ENCODE data around the gene CBFA2T2. TPM values are rescaled to one million over a fixed set of nuclear protein-coding genes. Genes with fewer than 3 reads are reported as not detected.
"Not testable (repeated sequence)": the region's sequence is repeated elsewhere in the genome, so short reads cannot be mapped to it uniquely, and the experiment has no call there.

CBFA2T2 gene
- total RNA-seq, 4 donors from 2014 or later: 16.7 to 22.5 (median 19.1) TPM

DNA sequence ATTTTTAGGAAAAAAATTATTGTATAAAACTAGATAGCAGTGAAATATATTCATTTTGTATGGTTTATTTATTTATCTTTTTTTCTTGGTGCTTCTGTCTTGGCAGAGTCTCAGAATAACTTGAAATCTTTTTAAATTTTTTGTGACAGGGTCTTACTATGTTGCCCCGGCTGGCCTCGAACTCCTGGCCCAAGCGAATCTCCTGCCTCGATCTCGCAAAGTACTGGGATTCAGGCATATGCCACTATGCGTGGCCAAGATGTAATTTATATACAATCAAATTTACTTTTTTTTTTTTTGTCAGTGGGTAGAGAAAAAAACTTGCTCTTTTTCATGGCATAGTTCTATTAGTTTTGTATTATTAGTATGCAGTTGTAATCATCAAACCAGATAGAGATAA lies 13.7 kb downstream of the CBFA2T2 start:
- no peak for DNase-seq (ENCODE audit: low spot score in 2 of 2)
- WGBS, 2 donors: 97 to 99% methylated on average over 6 of the region's 6 CpGs
- Histone ChIP-seq H3K4me1 (peaks cover 0 to 12% (median 2%) of the 10 kb centered on the region in 4 donors), H3K27ac (no peak overlapping the region), H3K9me3 (no peaks in the 10 kb centered on the region), H3K4me3 (no peak overlapping the region), H3K27me3 (no peaks in the 10 kb centered on the region), H3K36me3 (no peaks in the 10 kb centered on the region)
- TF ChIP-seq CTCF (IDR thresholded peaks at IDR 0.05) (no peak), EP300 (IDR thresholded peaks at IDR 0.05) (no peak), POLR2A (IDR thresholded peaks at IDR 0.05) (no peak)

DNA sequence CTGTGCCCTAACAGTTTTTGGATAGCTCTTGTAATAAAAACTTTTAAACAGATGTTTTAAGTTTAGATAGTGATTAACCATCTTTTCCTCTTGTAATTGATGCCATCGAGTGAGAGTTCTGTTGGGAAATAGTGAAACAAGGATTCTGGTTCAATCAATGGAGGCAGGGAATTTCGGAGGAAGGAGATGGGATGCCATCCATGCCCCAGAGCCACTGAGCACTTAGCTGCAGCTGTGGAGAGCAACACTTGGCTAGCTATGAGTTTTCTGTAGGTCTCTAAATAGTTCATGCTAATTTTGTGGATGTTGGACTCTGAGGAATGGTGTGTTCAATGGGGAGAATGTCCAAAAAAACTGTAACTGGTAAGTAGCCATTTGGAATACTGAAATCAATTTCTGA lies 16.7 kb downstream of the CBFA2T2 start:
- Histone ChIP-seq H3K4me1 (peaks cover 0 to 5% (median 2%) of the 10 kb centered on the region in 4 donors), H3K4me3 (no peak overlapping the region), H3K9me3 (no peaks in the 10 kb centered on the region), H3K27ac (no peak overlapping the region), H3K36me3 (no peaks in the 10 kb centered on the region), H3K27me3 (no peaks in the 10 kb centered on the region)
- TF ChIP-seq POLR2A (IDR thresholded peaks at IDR 0.05) (no peak), CTCF (IDR thresholded peaks at IDR 0.05) (no peak), EP300 (IDR thresholded peaks at IDR 0.05) (no peak)
- WGBS, 2 donors: 67 to 72% methylated on average over 2 of the region's 2 CpGs
- no peak for DNase-seq (ENCODE audit: low spot score in 2 of 2)

DNA sequence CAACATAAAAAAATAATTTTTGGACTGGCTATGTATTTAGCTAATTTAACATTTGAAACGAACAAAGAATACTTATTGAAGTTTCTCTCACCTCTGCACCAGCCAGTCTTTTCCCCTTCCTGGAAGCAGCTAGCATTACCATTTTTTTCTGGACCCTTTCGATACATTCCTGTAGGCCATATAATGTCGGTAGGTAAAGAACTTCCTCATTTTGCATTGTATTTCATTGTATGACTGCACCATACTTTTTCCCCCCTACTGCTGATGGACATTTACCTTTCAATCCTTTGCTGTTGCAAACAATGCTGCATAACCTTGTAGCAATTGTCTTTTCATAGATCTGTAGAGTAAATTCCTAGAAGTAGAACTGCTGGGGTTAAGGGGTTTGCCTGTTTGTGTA lies 17.6 kb downstream of the CBFA2T2 start:
- whole genome bisulfite sequencing, 2 donors: 80 to 84% methylated on average over 3 of the region's 3 CpGs
- no peak for TF ChIP-seq CTCF (IDR thresholded peaks at IDR 0.05)
- TF ChIP-seq POLR2A (IDR thresholded peaks at IDR 0.05): no peak
- TF ChIP-seq EP300 (IDR thresholded peaks at IDR 0.05): no peak
- no peak overlapping the region for H3K27ac ChIP-seq
- DNase-seq (ENCODE audit: low spot score in 2 of 2): no peak
- no peaks in the 10 kb centered on the region for H3K9me3 ChIP-seq
- H3K36me3 ChIP-seq: no peaks in the 10 kb centered on the region
- H3K27me3 ChIP-seq: no peaks in the 10 kb centered on the region
- peaks cover 0 to 5% (median 2%) of the 10 kb centered on the region in 4 donors for H3K4me1 ChIP-seq
- H3K4me3 ChIP-seq: no peak overlapping the region

- not testable (repeated sequence) for H3K36me3 ChIP-seq; DNase-seq (ENCODE audit: low spot score in 2 of 2); H3K4me3 ChIP-seq; H3K27me3 ChIP-seq; H3K27ac ChIP-seq; H3K4me1 ChIP-seq; H3K9me3 ChIP-seq
- WGBS, 2 donors: 95 to 96% methylated on average over 7 of the region's 7 CpGs
Measured at GRCh38 chr20:33508015-33508414, 18.1 kb downstream of the CBFA2T2 start.

- H3K9me3 ChIP-seq; H3K4me3 ChIP-seq; DNase-seq (ENCODE audit: low spot score in 2 of 2); H3K27ac ChIP-seq; H3K27me3 ChIP-seq; H3K36me3 ChIP-seq; H3K4me1 ChIP-seq: not testable (repeated sequence)
- WGBS, 2 donors: 94 to 97% methylated on average over 3 of the region's 3 CpGs
Measured at GRCh38 chr20:33509057-33509456, 19.2 kb downstream of the CBFA2T2 start.

DNA sequence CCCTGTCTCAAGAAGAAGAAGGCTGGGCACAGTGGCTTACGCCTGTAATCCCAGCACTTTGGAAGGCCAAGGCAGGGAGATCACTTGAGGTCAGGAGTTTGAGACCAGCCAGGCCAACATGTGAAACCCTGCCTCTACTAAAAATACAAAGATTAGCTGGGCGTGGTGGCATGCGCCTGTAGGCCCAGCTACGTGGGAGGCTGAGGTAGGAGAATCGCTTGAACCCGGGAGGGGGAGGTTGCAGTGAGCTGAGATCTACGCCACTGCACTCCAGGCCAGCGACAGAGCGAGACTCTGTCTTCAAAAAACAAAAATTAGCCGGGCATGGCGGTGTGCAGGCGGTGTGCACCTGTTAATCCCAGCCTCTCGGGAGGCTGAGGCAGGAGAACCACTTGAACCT lies 22.0 kb downstream of the CBFA2T2 start:
- H3K4me1 ChIP-seq; H3K4me3 ChIP-seq; H3K27ac ChIP-seq; H3K9me3 ChIP-seq; H3K27me3 ChIP-seq; DNase-seq (ENCODE audit: low spot score in 2 of 2); H3K36me3 ChIP-seq: not testable (repeated sequence)
- WGBS, 2 donors: 96 to 97% methylated on average over 13 of the region's 13 CpGs

DNA sequence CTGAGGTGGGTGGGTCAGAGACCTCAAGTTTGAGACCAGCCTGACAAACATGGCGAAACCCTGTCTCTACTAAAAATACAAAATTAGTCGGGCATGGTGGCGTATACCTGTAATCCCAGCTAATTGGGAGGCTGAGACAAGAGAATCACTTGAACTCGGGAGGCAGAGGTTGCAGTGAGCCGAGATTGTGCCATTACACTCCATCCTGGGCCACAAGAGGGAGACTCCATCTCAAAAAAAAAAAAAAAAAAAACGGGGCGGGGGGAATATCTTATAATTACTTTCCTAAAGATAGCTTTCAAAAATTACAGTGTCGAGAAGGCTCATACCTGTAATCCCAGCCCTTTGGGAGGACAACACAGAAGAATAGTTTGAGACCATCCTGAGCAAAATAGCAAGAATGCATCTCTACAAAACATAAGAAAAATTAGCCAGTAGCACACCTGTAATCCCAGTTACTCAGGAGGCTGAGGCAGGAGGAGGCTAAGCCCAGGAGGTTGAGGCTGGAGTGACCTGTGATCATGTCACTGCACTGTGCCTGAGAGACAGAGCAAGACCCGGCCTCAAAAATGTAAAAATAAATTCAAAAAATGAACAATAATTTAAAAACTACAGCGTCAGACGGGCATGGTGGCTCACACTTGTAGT lies 25.8 kb downstream of the CBFA2T2 start:
- no peaks in the 10 kb centered on the region for H3K36me3 ChIP-seq
- TF ChIP-seq POLR2A (IDR thresholded peaks at IDR 0.05) (no peak), EP300 (IDR thresholded peaks at IDR 0.05) (no peak), CTCF (IDR thresholded peaks at IDR 0.05) (no peak)
- WGBS, 2 donors: 87 to 91% methylated on average over 11 of the region's 11 CpGs

More for the DNA sequence above, 25.8 kb downstream of the CBFA2T2 start:
- Histone ChIP-seq H3K9me3 (no peaks in the 10 kb centered on the region), H3K27ac (no peak overlapping the region), H3K4me3 (no peak overlapping the region), H3K27me3 (no peaks in the 10 kb centered on the region), H3K4me1 (peaks cover 0 to 4% (median 0%) of the 10 kb centered on the region in 4 donors)
- no peak for DNase-seq (ENCODE audit: low spot score in 2 of 2)

All from tibial nerve (tissue), 4 donors.